GM21576 (cell line): ENCODE results near the gene GCG.

ENCODE experiments used
- ATAC-seq: cut with Tn5 transposase; IDR thresholded peaks from one replicate; pipeline ENCODE4 v1.9.1; 2021; ENCODE audit warnings: mild to moderate bottlenecking, moderate library complexity; ENCODE audit not compliant: unreplicated experiment

The GCG gene

DNA sequence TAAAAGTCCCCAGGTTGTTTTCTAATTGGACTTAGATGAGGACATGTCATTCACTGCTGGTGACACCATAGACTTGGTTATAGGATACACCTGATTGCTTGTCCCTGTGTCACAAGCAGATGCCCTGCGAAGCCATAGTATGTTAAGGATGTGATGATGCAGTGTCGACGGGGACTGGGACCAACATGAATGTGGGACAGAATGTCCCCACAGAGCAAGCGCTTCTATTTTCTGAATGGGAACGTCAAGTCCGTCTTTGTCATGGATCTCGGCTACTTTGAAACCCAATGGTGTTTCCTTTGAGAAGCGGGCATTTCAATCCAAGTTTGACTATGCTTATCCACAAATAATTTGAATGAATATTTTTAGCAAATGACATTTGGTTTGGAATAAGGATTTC lies 2.1 kb downstream of the GCG start:
- no peak for ATAC-seq

DNA sequence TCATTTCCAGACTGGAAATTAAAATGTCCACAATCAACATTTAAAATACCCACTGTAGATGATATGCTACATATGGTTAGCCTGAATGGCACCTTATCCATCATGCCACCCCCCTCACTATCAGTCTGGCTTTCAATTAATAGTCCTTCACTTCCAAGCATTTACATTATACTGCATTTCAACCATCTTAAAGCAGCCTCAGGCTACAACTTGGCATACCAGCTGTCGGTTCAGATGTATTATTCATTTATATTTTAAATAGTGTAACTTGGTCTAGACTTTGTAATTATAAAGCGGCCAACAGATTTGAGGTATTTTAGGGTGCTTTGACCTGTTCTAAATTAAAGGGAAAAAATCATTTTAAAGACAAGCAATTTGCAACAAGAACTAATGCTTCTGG lies 2.6 kb downstream of the GCG start:
- no peak for ATAC-seq

DNA sequence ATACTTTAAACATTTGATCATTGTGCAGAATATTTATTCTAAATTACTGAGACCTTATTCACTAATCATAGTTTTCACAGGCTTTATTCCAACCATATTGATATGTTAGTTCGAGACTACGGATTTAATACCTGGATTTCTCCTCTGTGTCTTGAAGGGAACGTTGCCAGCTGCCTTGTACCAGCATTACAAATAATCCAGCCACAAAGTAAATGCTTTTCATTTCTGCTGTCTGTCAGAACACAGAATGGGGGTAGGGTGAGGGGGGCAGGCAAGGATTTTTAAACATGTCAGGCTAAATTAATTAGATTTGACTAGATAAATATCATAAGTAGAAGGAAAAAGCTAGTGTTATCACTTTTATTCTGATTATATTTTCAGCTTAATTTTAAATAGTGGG lies 3.1 kb downstream of the GCG start:
- ATAC-seq, result no peak

DNA sequence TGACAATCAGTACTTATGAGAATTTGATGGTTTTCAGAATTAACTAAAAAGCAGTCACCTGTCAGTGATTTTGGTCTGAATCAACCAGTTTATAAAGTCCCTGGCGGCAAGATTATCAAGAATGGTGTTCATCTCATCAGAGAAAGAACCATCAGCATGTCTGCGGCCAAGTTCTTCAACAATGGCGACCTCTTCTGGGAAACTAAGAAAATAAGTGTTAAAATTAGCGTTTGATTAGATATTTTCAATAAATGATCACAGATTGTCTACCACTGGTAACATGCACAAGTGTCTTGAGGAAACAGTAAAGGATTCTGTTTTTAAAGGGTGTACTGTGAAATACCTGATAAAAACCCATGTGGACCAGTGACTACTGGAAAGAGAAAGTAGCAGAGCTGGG lies 8.1 kb downstream of the GCG start:
- ATAC-seq, result no peak

DNA sequence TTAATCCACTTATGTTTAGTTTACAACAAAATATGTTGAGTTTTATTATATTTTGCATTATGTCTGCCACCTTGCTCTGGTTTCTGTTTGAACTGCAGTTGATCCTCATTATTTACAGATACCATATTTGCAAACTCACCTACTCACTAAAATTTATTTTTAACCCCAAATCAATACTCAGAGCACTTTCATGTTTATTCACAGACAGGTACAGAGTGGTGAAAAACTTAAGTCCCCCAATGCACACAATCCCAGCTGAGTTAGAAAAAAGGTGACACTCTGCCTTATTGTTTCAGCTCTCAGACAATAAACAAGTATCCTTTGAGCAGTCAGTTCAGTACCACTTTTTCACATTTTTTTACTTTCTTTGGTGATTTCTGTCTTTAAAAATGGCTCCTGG lies 13.7 kb downstream of the GCG start:
- ATAC-seq, result no peak

DNA sequence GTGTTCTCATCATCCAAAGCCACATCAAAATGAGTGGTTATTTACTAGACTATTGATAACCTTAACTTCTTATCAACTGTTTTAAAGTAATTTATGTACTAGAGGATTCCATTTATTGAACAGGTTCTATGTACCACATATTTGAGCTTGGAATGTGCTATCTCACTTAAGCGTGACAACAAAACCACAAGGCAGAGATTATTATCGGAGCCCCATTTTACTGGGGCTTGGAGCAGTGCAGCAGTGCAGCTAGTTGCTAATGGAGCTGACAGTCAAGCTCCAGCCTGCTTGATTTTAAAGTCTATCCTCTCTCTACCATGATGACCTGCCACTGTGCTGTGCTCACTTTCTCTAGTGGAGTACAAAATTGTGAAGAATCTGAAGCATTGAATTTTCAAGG lies 24.6 kb downstream of the GCG start:
- no peak for ATAC-seq

DNA sequence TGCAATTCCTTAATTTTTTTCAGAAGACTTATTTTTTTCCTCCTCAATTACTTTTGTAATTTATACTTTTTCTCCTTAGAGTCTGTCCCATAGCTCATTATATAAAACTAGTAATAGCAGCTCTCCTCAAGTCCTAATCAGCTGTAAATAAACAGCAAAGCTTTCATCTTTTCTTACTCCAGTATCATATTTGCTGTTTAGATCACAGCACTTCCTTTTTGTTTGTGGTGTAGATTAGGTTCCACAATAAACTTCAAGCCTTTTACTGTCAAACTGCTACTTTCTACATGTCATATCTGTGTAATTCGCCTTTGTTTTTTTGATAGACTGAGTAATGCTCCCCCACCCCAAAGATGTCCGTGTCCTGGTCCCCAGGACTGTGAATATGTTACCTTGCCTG lies 25.5 kb downstream of the GCG start:
- peak; percentile 12 for ATAC-seq

DNA sequence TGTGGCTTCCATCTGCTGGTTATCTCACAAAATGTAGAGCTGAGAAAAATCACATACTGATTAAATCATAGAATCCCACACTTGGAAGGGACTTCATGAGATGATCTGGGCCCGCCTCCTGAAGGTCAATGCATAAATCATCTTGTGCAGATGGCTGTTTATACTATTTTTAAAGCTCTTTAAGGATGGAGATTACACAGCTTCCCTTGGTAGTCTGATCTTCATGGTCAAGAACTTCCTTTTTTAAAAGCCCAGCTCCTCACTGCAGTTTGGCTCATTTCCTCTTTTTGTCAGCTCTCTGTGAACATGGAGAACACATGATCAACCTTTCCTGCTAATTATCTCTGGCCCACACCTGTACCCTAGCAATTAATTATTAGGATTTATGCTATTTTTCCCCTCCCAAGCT lies 25.9 kb downstream of the GCG start:
- ATAC-seq, result peak; percentile 96

DNA sequence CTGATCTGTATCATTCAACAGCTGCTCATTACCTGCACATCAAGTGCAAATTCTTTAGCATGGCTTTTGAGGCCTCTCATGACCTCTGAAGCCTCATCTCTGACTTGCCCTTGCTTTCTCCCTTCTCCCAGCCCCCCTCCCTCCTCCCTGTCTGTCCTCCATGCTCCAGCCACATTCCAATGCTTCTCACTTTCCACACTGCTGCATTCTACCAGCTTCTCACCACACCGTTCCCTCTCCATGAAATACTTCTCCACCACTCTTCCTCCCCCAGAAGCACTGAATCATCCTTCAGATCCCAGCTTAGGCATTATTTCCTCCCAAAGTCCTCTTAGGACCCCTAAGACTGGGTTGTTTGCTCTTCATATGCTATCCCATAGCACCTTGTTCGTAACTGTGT lies 26.9 kb downstream of the GCG start:
- no peak for ATAC-seq

DNA sequence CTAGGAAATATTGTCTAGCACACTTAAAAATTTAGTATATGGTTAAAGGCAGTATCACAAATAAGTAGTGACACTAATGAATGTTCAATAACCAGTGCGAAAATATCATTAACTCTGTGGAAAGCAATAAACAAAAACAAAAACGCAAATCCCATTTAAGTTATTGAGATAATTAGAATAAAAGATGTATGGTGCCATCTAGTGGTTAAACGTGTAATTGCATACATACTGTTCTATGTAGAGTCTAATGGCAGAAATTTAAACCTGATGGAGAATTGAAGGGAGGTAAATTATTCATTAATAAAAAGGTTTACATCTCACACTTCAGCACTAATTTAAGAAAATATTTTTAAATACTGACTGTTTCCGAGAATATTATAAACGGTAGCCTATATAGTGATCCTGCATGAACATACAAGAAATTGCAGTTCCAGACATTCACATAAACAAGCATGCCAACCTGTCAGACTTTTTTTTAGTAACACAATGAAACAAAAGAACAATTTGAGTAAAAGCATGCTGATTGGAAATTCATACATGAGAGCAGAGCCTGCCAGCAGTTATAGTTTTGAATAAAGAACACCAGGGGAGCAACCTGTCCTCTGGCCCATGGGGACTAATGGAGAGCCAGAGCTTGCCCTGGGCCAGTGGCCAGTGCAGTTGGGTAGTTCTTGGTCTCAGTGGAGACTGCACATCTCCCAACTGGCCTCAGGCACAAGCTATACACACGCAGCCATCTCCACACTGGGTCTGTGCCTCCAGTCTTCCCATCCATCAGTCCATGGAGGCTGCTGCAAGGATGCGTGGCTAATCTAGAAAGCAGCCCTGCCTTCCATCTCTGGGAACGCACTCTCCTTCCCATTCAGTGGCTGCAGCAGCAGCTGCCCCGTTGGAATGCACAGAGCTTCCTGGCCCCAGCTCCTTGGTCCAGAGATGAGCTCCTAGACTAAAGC lies 28.0 kb downstream of the GCG start:
- no peak for ATAC-seq

DNA sequence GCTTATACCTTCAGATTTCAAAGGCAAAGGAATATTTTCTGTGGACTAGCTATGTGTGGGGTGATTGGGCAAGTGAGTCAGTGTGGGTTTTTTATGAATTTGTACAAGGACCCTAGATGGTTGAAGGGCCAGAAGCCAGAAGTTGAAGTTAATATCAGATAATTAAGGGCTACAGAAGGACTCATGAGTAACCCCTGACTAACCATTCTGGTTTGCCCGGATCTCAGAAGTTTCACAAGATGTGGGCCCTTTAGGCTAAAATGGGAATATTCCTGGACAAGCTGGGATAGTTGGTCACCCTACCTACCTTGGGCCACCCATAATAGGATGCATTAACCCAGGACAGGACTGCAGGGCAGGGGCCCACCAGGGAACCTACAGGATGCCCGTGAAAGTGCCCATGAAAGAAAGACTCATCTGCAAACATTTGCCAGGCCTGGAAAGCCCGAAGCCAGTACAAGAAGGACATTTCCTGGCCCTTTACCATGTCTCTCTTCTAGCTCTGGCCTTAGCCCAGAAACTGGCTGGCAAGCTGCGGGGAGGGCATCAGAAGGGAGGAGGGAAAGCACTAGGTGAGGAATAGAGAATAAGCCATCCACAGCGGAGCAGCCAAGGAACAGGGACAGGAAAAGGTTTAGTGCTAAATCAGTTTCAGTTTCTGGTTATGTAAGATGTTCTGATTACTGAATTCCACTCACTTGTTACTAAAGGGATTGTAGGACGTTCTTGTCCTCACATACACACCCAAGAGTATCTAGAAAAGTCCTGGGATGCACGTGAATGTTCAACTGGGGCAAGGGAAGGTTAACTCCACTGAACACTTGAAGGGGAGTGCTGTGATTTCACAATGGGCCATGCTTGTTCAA lies 33.6 kb downstream of the GCG start:
- no peak for ATAC-seq

DNA sequence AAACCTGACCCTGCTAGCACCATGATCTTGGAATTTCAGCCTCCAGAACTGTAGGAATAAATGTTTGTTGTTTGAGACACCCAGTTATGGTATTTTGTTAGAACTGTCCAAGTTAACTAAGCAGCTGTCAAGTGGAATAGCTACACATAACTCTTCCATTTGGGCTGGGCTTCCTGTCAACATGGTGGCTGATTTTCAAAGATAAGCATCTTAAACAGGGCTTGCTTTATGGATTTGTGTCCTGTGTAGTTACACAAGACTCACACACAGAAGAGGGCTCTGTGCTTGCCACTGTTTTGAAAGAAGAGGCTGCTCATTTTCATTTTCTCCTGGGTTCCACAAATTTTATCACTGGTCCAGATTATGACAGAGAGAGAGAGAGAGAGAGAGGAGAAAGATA lies 35.7 kb downstream of the GCG start:
- ATAC-seq, result no peak

DNA sequence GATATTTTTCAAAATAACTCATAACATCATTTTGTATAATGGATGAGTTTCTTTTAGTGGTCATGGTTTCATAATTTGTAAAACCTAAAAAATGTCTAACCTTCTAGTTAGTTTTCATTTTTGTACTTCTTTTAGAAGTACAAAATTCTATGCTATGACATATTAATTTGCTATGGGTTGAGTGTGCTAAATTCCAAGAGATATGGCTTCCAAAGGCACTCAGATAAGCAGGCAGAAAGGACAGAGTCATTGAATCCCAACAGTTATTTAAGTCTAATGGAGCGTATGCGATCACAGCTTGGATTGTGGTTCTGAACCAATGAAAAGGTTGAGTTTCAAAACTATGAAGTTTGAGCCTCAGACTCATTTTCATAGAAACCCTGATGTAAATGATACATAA lies 37.0 kb downstream of the GCG start:
- no peak for ATAC-seq

DNA sequence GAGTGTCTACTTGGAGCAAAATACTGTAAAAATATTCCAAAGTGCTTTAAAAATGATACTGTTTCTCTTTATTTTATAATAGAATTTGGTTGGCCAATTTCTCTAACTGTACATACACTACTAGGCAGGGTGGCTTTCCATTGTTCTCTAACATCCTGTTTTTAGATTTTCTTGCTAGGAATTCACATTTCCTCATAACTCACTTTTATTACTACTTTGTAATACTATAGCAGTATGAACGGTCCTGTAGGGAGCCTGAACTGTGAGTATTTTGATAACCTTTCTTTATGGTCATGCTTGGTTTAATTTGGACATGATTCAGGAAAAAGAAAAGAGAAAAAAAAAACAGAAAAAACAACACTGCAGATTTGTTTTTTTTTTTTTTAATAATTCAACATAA lies 37.8 kb downstream of the GCG start:
- ATAC-seq, result no peak

DNA sequence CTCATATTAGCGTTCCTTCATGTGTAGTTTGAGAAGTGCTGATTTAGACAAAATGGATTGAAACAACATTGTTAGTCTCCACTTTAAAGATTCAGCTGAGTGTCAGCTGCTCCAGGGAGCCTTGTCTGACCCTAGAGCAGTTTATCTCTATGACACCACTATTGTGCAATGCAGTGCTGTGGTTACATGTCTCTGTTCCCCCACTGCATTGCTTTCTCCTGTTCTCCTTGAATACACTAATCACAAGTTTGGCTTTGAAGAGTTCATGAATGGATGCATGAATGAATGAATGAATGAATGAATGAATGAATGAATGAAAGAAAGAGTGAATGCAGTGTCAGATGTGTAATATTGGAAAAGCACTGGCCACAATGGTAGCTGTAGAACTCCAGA lies 38.3 kb downstream of the GCG start:
- no peak for ATAC-seq

DNA sequence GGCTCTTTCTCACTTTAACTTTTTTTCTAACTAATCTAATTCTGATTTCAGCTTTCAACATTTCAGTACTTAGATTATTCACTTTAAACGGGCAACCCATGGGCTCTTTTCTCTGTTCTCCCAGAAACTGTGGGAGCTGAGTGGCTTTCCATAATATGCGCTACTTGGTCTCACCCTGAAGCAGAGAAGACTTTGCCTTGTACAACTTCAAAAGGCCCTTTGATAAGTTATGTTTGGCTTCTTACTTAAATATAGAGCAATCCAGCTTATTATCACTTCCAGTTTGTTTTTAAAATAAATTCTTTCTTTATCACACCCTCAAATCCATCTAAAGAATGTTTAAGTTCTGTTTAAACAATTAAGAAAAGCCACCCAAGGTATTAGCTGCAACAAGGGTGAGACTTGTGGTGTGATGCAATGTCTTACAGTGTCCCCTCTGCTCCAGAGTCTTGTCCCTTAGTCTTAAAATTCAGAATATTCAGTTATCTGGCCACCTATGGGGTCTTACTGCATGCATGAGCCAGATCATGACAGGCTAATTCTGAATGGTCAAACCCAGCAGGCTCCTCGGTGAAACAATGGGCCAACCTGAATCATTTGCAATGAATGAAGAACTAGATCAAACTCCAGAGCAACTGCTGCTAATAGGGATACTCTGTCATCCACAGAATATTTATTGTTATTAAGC lies 38.8 kb downstream of the GCG start:
- ATAC-seq, result no peak

DNA sequence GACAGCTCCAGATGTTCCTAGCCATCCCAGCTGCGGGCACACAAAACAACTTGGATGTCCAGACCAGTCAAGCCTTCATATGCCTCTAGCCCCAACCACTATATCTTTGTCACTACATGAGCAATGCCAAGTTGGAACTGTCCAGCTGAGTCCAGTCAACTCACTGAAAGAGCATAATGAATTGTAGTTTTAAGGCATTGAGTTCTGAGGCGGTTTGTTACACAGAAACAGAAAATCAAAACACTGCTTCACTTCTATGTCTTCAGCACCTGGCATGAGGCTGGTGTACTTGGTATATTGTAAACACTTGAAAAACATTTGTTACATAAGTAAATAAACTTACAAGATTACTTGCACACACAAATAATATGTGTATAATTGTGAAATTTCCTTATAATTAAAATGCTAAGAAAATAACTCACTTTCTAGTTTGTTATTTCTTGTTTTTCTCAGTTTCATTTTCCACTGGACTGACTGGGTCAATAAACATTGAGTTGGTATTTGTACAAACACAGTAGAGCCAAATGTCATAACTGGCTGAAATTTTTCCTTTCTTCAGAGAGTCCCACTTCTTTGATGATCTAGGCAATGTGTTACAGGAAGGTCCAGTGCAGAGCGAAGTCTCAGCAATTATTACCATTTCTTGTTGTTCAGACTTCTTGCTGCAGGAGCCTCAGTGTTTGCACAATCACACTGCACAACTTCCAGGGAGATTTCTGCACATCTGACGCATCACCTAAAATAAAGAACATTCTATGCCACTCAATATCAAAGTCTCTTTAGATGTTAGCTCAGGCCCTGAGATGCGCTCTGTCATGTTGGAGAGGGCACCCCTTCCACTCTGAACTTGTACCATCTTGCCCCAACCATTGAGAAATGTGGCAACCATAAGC lies 39.8 kb downstream of the GCG start:
- ATAC-seq, result no peak

DNA sequence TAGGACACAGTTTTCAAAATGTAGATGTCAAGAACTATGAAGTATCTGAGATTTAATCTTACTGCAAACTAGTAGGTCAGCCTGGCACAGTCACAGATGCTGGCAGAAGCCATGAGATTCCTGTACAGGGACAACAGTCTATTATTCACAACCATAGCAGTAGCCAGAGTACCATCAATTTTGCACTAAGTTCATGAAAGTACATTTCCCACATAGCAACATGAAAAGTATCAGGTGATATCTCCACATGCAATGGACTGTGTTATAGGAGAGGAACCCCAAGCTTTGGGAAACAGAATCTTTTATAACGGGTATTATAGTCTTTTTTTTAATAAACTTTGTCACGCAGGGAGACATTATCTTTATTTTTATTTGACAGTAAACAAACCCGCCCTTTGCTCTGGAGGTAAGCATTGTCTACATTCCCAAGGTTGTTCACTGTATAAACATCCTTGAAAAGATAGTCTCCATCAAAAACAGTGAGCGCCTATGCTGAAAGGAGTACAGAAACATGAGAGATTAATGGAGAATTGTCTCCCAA lies 44.6 kb downstream of the GCG start:
- no peak for ATAC-seq

DNA sequence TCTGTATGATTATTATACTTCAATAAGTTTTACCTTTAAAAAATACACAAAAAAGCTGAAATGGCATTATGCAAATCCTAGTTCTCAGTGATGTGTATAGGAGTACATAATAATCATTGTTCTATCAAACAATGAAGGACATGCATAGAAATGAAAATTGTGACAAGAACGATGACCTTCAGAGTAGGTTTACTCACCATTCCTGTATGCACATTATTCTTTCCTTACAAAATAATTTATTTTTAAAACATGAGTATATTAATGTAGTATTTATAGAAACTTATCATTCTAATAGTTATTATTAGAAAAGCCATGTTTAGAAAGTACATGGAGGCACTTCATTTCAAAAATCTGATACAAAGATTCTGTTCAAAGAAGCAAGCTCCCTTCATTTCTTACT lies 45.3 kb downstream of the GCG start:
- no peak for ATAC-seq

DNA sequence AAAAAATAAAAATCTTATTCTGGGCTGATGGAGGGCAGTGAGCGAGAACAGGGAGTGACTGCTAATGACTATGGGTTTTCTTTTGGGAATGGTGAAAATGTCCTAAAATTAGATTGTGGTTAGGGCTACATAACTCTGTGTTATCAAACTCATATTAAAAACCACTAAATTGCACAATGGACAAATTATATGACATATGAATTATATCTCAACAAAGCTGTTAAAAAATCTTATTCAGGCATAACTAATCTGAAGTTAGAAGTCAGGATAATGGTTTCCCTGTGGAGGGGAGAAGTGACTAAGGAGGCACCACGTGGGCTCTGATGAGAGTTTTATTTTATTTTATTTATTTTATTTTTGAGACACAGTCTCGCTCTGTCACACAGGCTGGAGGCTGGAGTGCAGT lies 45.9 kb downstream of the GCG start:
- ATAC-seq, result no peak
